HepG2 (cell line): ENCODE data around the gene FAM216A. TPM values are rescaled to one million over a fixed set of nuclear protein-coding genes. Genes with fewer than 3 reads are reported as not detected.
A peak's percentile ranks its signal among the peaks of the same experiment; 100 is the strongest.

ENCODE experiments used
- AKNA ChIP-seq: sonication (generic); formaldehyde crosslinking; IDR thresholded peaks from 2 replicates; pipeline ENCODE4 v1.4.0; 2020; ENCODE audit warnings: missing genetic modification reagents, borderline replicate concordance
- ATF7-NPFF ChIP-seq: sonication (generic); formaldehyde crosslinking; IDR thresholded peaks from 2 replicates; pipeline ENCODE4 v1.8.1; 2023; ENCODE audit warnings: mild to moderate bottlenecking, low read depth, missing genetic modification reagents, moderate library complexity
- BATF2 ChIP-seq: sonication (generic); formaldehyde crosslinking; IDR thresholded peaks from 2 replicates; pipeline ENCODE4 v1.8.0; 2022; ENCODE audit warnings: mild to moderate bottlenecking, missing genetic modification reagents, moderate library complexity
- GATAD2A ChIP-seq: IDR thresholded peaks from 2 replicates; pipeline ENCODE4 v1.6.1; 2016
- KAT8 ChIP-seq: IDR thresholded peaks from 2 replicates; pipeline ENCODE4 v1.6.1; 2016; ENCODE audit warnings: missing genetic modification reagents, missing compliant biosample characterization
- MYPOP ChIP-seq: sonication (generic); formaldehyde crosslinking; IDR thresholded peaks from 2 replicates; pipeline ENCODE4 v1.8.1; 2023; ENCODE audit warnings: mild to moderate bottlenecking, moderate library complexity, missing genetic modification reagents
- NRL ChIP-seq: sonication (generic); formaldehyde crosslinking; IDR thresholded peaks from 2 replicates; pipeline ENCODE4 v1.5.0; 2020; ENCODE audit warnings: missing genetic modification reagents, mild to moderate bottlenecking, moderate library complexity, borderline replicate concordance
- PBX3 ChIP-seq: sonication (generic); formaldehyde crosslinking; IDR thresholded peaks from 2 replicates; pipeline ENCODE4 v1.8.1; 2023; ENCODE audit warnings: missing genetic modification reagents, inconsistent platforms, borderline replicate concordance
- PCBP1 ChIP-seq: fragments of 200-400 bp; formaldehyde crosslinking; IDR thresholded peaks from 2 replicates; pipeline ENCODE4 v1.6.1; 2017; ENCODE audit warnings: mild to moderate bottlenecking, low read depth, low read length, borderline replicate concordance
- POLR2G ChIP-seq: fragments of 200-400 bp; formaldehyde crosslinking; IDR thresholded peaks from 2 replicates; pipeline ENCODE4 v1.6.1; 2018; ENCODE audit warnings: mild to moderate bottlenecking, low read depth, low read length, moderate library complexity
- PPARG ChIP-seq: conservative IDR thresholded peaks from 2 replicates; pipeline ENCODE4 v1.6.1; 2016; ENCODE audit warnings: missing biosample characterization, missing genetic modification reagents
- REXO4 ChIP-seq: sonication (generic); formaldehyde crosslinking; IDR thresholded peaks from 2 replicates; pipeline ENCODE4 v1.8.0; 2022; ENCODE audit warnings: missing genetic modification reagents, mild to moderate bottlenecking, borderline replicate concordance
- TAF1 ChIP-seq: sonication (generic); formaldehyde crosslinking; IDR thresholded peaks from 2 replicates; pipeline ENCODE4 v1.4.0; 2020; ENCODE audit warnings: missing genetic modification reagents
- ZIK1 ChIP-seq: sonication (generic); formaldehyde crosslinking; IDR thresholded peaks from 2 replicates; pipeline ENCODE4 v1.5.0; 2020; ENCODE audit warnings: mild to moderate bottlenecking, low read depth, missing genetic modification reagents, borderline replicate concordance
- ZNF556 ChIP-seq: sonication (generic); formaldehyde crosslinking; IDR thresholded peaks from 2 replicates; pipeline ENCODE4 v1.4.0; 2020; ENCODE audit warnings: mild to moderate bottlenecking, missing genetic modification reagents, borderline replicate concordance
- ZNF607 ChIP-seq: sonication (generic); formaldehyde crosslinking; IDR thresholded peaks from 2 replicates; pipeline ENCODE4 v1.5.1; 2020; ENCODE audit warnings: missing genetic modification reagents, mild to moderate bottlenecking, borderline replicate concordance
- ZNF704 ChIP-seq: sonication (generic); formaldehyde crosslinking; IDR thresholded peaks from 2 replicates; pipeline ENCODE4 v1.8.1; 2023; ENCODE audit warnings: mild to moderate bottlenecking, inconsistent platforms, moderate library complexity, missing genetic modification reagents, borderline replicate concordance
- ZNF777 ChIP-seq: sonication (generic); formaldehyde crosslinking; IDR thresholded peaks from 2 replicates; pipeline ENCODE4 v1.4.0; 2020; ENCODE audit warnings: missing genetic modification reagents
- polyA plus RNA-seq, 8 experiments: library from polyadenylated mRNA; depleted of rRNA in 3 of 8; stranded (reverse) in 7 of 8; unstranded in 1 of 8; fragments of >200 nt; fragmentation: Illumina TruSeq in 4 of 8; extraction: Trizol in 4 of 8; gene quantifications; 2 replicates each; pipeline versions ENCODE4 v1.2.1 to v1.2.3, GENCODE V29; 2011 to 2016; ENCODE audit warnings: low read depth in 4 of 8, missing spikeins in 1 of 8, mixed read lengths in 1 of 8; ENCODE audit not compliant: insufficient read depth in 1 of 8
- total RNA-seq, 5 experiments: library from RNA; depleted of rRNA; stranded (reverse); fragments of >200 nt; fragmentation: Illumina TruSeq; extraction: Trizol; gene quantifications; 2 replicates each; pipeline ENCODE4 v1.2.3, GENCODE V29; 2016; ENCODE audit warnings: low read depth in 1 of 5

FAM216A gene
- total and polyA plus RNA-seq, 2 of the 13 experiments (the other 11 are each of a cell fraction or from before 2014, with no cell fraction given): 20.3 to 31.2 TPM

GRCh38 chr12:110501752-110502738 is 33.4 kb downstream of the FAM216A start, which contains the start of the genes RAD9B and VPS29 (continued):
- 0 out of 2 replicates have a peak, but pooled peaks have one; percentile 69 for TF ChIP-seq AKNA
- peak; percentile 91 for TF ChIP-seq MYPOP
- peak; percentile 91 for TF ChIP-seq TAF1 (CRISPR knock-in tag)
- TF ChIP-seq PCBP1: no peak
- peak; percentile 91 for TF ChIP-seq ZNF556 (CRISPR knock-in tag)
- peak; percentile 87; the same call in 1 of the 2 replicates for TF ChIP-seq ZIK1 (CRISPR knock-in tag)
- TF ChIP-seq ZNF704 (CRISPR knock-in tag): peak; percentile 92; the same call in 1 of the 2 replicates
- TF ChIP-seq KAT8: peak; percentile 93
- peak; percentile 70 for TF ChIP-seq GATAD2A (CRISPR knock-in tag)
- TF ChIP-seq ATF7-NPFF (CRISPR knock-in tag): peak; percentile 99; the same call in 1 of the 2 replicates
- TF ChIP-seq ZNF777 (CRISPR knock-in tag): peak; percentile 92
- peak; percentile 96 for TF ChIP-seq NRL
- TF ChIP-seq PBX3 (CRISPR knock-in tag): peak; percentile 89
- TF ChIP-seq POLR2G: peak; percentile 93
- TF ChIP-seq ZNF607 (CRISPR knock-in tag): peak; percentile 98
- peak; percentile 75; the same call in 1 of the 2 replicates for TF ChIP-seq PPARG (CRISPR knock-in tag)
- peak; percentile 94; the same call in 1 of the 2 replicates for TF ChIP-seq BATF2 (CRISPR knock-in tag)
- TF ChIP-seq REXO4 (CRISPR knock-in tag): 0 out of 2 replicates have a peak, but pooled peaks have one; percentile 62
